SH-SY5Y (cell line): ENCODE measurements around the gene POLN.

ENCODE experiments used
- GATA2 ChIP-seq: IDR thresholded peaks from 2 replicates; pipeline ENCODE4 v1.6.1; 2011; ENCODE audit warnings: mild to moderate bottlenecking, low read depth, low read length
- GATA3 ChIP-seq: IDR thresholded peaks from 2 replicates; pipeline ENCODE4 v1.6.1; 2011; ENCODE audit warnings: low read depth, mild to moderate bottlenecking, low read length, moderate library complexity

GRCh38 chr4:2093265-2093664 lies 148.7 kb downstream of the POLN start:
- TF ChIP-seq GATA2 (no peak), GATA3 (no peak)
